GM19395 (cell line): Measurements from ENCODE around the gene LSM14A.

Experiments
- ATAC-seq: cut with Tn5 transposase; IDR thresholded peaks from one replicate; pipeline ENCODE4 v1.9.1; 2021; ENCODE audit warnings: mild to moderate bottlenecking, moderate library complexity; ENCODE audit not compliant: unreplicated experiment

The LSM14A gene

GRCh38 chr19:34278783-34279182 lies 106.5 kb downstream of the LSM14A start:
- no peak for ATAC-seq
